Measurements from ENCODE around the gene TMCC2.
"Not testable (repeated sequence)": the region's sequence is repeated elsewhere in the genome, so short reads cannot be mapped to it uniquely, and the experiment has no call there.

The TMCC2 gene

DNA sequence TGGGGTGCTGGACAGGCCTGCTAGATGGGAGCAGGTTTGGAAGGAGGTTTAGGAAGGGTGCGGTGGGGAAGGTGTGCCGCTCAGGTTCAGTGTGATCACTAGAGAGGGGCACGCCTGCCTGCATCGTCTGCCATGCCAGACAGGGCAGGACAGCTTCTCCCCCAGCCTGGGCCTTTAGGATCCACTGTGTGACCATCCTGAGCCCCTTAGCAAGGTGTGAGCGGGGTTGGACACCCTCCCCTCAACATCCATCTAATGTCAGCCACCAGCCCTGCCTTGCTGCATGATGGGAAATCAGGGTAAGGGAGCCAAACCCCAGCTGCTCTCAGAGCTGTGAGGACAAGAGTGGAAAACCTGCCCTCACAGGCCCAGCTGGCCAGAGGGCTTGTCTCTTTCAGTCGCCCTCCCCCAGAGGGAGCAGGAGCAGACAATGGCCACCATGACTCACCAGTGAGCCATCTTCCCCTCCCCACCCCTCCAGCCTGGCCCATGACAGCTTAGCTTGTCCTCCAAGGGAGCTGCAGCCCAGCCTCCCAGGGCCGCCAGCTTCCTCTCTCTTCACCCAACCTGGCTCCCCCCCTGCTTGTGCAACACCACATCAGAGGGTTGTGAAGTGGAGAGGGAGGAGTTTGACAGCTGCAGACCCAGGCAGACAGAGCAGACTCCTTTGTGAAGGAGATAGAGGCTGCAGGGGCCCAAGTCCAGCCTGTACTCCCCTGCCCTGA, 56.8 kb downstream of the TMCC2 start:
- peak; percentile 96 for DNase-seq

DNA sequence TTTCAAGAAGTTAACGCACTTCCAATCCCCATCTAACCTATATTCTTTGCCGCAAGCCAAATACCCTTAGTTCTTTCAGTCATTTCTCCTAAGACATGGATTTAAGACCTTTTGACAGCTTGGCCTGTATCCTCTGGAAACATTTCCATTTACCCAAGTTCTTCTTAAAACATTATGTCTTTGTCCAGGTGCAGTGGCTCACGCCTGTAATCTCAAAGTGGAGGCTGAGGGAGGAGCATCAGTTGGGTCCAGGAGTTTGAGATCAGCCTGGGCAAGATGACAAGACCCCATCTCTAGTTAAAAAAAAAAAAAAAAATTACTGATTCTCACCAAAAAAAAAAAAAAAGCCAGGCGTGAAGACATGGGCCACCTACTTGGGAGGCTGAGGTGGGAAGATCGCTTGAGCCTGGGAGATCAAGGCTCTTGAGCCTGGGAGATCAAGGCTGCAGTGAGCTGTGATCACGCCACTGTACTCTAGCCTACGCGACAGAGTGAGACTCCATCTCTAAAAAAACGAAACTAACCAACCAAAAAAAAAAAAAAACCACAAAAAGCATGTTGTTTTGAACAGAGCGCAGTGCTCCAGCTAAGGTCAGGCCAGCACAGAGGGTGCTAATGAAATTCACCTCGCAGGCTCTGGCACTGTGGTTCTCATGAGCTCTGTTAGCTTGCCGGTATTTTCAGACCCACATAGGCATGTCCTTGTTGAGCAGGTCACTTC, 57.8 kb downstream of the TMCC2 start:
- DNase-seq: peak; percentile 76

DNA sequence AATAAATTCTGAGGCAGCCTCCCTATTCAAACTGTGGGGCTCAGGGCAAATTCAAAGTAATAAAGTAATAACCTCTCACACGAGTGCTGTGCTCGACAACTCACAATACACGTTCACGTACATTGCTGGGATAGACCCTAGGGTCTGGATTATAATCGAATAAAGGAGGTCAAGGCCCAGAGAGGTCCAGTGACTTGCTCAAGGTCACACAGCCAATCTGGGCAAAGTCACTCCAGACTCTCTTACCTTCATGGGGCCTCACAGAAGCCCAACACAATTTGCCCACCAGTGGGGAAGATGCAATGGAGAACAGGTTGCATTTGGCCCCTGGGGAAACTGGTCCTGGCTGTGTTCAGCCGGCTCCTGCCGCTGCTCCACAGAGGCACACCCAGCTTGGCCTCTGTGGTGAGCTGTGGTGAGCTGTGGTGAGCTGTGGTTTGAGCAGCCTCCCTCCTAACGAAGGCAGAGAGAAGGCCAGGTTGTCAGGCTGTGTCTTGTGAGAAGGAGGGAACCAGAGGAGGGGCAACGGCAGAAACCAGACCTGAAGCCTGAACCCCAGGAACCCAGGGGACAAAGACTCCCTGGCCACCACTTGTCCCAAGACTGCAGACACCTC, 58.7 kb downstream of the TMCC2 start:
- DNase-seq: peak; percentile 73

DNA sequence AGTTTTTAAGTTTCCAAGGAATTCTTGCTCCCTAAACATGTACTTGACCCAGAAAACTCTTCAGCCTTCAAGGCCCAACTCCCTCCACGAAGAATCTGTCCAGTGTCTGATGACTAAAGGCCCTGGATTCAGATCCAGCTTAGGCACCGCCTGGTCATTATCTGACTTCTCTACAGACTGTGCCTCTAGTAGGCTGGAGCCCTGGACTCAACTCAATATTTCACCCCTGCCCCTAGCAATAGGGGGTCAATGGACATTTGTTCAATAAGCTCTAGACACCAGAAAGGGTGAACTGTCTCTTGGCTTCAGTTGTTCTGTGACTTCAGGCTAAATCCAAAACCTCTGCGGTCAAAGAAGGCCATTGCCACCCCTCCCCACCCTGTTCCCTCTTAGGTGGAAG, 59.3 kb downstream of the TMCC2 start:
- DNase-seq: no peak

DNA sequence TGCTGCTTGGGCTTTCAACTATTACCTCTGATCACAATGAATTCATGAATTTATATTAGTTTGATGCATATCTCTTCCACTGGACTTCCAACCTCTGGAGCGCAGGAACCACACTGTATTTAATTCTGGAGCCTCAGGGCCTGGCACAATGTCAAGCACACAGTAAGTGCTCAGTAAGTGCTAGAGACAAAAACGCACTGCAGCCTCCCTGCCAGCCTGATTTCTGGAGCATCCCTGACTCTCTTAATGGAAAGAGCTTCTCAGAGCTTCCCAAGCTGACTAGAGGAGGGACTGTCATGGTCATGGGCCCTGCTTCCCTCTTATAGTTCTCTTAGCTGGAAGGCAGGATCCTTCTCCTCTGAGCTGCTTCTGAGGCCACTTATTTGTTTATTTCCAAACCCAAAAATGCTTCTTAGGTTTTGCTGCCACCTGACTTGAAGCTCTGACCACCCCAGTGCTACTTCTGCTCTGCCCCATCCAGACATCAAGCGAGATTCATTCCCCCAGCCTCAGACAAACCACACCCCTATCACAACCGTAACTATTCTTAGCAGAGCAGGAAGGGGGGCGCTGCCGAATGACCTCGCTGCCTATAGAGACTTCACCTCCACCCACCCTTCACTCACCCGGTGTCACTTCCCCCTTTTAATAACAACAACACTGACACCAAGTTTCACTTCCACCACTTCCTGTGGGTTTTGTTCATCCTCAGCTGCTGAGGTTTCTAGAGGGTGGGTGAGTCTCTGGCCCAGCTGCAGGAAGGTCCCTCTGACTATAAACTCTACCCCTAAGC, 60.2 kb downstream of the TMCC2 start:
- DNase-seq: peak; percentile 85

DNA sequence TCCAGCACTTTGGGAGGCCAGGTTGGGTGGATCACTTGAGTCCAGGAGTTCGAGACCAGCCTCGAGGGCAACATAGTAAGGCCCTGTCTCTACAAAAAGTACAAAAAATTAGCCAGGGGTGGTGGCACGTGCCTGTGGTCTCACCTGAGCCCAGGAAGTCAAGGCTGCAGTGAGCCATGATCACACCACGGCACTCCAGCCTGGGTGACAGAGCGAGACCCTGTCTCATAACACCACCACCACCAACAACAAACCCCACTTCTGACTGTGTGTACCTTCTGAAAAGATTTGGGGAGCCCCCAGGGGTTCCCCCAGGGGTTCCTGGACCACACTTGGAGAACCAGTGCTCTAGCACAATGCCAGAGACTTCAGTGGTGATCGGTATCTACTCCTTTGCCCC, 63.9 kb downstream of the TMCC2 start:
- DNase-seq: no peak

DNA sequence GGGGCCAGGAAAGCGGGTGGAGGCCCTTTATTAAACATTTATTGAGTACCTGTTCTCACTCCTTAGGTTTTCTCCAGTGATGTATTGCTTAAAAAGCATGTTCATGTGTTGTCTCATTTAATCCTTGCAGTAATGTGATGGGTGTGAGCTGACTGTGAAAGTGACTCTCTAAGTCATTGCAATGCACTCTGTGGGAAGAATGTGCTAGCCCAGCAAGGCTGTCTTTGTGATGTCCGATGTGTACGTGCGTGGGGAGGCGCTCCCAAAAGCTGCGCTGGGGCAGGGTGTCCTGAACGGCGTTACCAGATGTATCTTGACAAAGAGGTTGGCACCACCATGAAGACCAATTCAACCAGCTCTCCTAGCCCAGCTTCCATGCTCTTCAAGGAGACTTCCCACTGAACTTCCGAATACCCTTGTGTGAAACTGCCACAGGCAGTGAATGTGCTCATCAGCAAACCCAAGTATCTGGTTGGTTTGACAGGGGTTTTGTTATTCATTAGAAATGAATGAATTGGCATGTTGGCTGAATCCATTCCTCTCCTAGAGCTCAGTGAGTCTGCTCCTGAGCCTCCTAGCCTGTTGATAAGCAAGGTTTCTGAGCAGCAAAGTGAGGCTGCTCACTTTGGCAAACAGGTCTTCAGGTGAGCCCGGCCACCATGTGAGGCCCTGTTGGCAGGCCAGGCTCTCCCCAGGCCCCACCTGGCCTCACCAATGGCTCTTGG, 65.8 kb downstream of the TMCC2 start:
- DNase-seq: no peak

DNA sequence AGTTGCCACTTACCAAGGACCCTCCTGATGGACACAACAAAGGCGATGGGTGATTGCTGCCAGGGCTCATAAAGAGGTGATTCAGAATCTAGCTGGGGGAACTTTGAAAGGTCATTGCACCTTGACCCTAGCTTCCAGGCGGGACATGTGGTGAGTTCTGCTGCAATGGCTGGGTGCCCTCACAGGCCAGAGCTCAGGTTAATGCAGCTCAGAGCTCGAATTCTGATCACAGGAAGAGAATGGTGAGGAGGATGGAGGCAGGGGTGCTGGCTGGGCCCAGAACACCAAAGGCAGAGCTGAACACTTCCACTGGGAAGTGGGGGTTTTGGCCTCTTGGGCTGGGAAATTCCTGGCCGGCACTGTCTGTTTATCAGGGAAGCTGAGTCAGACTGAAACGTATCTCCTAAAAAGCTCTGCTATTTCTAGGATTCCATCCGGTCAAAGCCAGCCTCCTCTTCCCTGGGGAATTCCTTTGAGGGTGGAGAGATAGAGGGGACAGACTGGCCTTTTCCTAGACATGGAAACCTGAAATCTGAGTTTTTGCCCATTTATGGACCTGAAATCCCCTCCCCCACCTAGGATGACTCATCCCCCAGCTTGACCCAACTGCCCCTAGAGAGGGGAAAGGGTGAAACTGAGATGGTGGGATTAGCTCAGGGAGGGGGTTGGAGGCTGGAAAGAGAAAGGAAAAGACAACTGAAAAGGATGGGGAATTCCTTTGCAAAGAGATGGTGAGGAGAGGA, 66.6 kb downstream of the TMCC2 start:
- no peak for DNase-seq

DNA sequence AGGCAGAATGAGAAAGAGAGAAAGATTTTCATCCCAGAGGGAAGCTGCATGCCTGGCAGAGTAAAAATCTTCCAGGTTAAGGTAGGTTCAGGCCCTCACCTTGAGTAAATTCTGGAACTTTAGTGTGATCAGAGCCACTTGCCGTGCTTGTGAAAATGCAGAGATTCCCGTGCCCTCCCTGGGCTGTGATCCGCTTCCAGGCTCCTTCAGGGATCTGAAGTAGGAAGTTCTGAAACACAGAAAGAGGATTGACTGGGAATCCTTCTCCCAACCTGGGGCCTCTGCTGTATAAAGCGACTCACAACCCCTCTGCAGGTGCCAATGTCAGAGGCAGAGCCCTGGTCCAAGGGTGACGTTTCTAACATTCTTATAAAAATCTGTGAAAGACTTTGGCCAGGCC, 67.2 kb downstream of the TMCC2 start:
- DNase-seq: no peak

DNA sequence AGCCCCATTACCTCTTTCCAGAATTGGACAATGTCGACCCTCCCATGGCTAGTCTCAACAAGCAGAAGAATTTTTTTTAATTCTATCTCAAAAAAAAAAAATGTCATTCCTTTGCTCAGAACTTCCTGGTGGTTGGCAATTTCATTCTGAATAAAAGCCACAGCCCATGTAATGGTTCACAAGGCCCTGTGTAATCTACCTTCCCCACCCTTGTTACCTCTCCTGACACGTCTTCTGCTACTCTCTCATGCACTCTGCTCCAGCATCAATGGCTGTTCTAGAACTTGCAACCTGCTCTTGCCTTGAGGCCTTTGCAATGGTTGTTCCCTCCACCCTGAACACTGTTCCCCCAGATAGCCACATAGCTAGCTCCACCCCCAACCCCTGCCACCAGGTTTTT, 68.4 kb downstream of the TMCC2 start:
- no peak for DNase-seq

DNA sequence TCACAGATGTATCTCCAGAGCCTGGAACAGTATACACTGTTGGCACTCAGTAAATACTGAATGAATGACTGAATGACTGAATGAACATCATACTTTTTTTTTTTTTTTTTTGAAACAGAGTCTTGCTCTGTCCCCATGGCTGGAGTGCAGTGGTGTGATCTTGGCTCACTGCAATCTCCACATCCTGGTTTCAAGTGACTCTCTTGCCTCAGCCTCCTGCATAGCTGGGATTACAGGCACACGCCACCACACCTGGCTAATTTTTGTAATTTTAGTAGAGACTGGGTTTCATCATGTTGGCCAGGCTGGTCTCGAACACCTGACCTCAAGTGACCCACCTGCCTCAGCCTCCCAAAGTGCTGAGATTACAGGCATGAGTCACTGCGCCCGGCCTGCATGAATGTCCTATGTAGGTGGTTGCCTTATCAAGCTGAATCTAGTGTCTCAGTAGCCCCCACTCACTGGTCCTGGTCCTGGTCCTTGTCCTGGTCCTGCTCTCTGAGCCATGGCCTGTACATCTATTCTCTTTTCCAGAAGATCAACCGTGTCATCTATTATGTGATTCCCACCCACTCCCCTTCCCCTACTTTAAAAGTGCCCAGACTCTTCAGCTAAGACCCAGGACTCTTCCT, 69.9 kb downstream of the TMCC2 start:
- DNase-seq: not testable (repeated sequence)

DNA sequence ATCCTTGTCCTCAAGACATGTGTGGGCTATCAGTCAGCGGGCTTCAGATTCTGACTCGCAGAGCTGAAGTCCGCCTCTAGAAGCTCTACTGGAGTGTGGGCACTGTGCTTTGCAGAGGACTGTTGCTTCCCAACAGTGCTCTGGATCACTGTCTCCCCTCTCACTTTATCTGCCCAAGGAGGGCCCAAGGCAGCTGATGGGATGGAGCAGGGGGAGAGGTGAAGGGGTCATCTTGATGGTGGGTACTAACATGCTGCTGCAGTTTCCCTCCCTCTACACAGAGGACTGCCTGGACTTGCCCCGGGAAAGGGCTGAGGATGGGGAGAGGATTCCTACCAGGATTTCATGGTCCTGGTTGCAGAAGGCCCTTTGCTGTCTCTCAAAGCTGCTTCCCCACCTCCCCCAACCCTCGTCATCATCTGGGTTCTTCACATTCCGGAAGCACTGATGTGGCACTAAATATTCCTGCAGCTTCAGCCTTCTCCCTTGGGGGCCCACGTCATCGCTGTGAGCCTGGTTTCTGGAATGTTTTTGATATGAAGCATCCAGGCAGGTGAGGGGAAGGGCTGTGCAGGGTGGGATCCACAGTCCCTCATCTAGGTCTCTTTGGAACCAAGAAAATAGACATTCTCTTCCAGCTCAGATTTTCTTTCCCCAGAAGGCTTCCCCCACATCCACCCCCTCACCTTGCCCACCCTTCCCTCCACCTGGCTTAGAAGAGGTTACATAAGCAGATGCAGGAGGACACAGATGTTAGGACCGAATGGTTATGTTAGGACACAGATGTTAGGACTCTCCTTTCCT, 70.6 kb downstream of the TMCC2 start:
- no peak for DNase-seq

DNA sequence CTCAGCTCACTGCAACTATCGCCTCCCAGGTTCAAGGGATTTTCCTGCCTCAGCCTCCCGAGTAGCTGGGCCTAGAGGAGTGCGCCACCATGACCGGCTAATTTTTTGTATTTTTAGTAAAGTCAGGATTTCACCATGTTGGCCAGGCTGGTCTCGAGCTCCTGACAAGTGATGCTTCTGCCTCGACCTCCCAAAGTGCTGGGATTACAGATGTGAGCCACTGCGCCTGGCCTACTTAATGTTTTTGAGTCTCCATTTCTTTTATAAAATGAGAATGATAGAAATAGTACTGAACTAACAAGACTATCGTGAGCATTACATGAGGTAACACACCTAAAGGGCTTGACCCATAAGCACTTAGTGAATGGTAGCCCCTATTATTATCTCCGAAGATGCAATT, 72.4 kb downstream of the TMCC2 start:
- DNase-seq: no peak

DNA sequence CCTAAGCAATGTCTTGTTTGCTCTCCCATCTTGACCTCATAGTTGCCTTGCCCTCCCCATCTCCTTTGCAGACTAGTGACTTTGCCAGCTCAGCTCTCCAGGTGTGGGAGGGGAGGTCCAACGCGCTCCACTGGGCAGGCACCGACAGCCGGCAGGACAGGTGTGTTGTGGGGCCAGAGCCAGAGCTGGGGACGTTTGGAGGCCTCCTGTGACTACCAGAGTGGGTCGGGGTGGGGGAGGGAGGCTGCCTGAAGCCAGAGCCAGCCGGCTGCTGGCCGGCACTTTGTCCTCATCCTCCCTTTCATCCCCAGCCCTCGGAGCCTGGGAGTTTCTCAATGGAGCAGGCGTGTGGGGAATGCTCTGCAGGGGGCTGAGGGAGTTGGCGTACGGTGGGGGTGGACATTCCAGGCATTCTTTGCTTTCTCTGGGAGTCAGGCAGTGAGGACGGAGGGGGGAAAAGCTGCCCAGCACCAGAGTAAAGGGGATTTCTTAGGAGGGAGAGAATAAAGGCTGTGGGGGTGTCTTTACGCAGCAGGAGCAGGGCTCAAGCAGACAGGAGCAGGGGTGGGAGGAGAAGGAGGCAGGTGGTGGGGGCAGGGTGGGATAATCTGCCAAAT, 73.6 kb downstream of the TMCC2 start:
- no peak for DNase-seq

DNA sequence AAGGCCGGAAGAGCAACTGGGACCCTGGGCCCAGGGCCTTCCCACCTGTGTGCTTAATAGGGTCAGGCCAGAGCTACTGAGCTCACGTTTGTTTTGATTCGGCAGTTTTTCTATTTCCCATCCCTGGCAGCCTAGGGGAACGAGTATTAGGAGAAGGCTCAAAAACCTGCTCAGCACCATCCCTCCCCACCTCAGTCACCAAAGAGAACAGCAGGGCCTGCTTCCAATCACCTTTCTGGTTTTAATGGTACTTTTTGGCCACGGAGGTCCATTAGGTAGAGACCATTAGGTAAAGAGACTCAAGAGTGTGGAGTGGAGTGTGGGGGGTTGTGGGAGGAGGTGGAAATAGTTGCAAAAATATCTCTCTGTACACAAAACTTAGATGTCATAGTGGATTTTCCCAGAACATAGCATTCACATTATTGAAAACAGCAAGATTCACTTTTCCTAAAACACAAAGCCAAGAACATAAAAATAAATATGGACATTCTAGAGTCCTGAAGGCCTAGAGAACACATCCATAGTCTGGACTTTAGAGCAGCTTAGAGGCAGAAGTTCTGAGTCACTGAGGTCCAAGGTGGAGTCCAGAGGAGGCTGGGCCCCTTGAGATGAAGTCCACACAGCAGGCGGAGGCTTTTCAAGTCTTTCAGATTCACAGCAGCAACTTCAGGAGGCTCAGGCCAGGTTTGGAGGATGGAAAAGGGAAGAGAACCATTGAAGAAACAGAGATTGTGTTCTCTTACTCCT, 74.3 kb downstream of the TMCC2 start:
- no peak for DNase-seq

DNA sequence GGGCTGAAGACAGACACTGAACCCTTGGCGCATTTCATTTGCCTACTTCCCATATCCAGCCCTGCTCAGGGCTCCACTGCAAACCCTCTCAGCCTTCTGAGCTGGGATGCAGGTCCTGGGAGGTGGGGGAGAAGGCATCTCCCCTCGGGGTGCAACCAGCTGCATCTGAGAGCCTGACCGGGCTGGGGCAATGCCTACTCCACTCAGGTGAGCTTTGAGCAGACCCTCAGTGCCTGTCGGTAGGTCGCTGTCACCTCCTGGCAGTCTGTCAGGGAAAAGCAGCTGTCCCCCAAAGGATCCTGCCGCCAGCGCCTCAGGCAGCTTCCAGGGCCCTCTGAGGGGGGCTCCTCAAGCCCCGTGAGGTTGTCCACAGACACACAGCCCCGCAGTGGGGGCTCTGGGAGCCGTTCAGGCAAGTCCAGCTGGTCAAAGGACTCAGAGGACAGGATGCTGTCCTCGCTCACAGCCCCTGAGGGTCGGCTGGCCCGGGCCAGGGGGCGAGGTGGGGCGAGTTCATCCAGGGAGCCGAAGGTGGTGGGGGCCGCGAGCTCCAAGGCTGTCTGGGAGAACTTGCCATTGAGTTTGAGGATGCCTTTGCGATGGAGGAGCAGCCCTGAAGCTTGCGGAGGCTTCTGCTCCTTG, 75.6 kb downstream of the TMCC2 start:
- DNase-seq: no peak

DNA sequence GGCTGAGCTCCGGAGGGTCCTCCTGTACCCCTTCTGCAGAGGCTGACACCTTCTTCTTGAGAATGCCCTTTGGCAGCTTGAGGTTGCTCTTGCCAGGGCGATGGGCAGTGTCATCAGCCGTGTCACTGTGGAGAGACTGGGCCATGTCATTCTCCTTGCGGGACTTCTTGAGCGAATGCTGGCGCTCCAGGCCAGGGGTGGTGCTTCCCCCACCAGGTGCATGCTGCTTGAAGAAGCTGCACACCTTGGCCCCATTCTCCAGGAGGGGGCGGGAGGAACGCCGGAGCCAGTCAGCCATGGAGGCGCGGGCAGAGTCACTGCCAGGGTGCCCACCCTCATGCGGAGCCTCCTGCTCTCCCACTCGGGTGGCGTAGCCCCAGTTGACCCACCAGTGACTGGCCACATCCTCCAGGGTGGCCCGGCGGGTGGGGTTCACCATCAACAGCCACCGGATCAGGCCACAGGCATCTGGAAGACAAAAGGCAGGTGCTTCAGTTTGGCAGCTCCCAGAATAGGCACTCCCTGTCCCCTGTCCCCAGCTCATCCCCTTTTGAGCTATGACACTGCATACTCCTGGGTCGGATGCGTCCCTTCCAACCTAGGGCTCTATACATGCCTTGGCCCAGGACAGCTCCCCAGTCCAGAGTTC, 76.4 kb downstream of the TMCC2 start:
- DNase-seq: no peak

DNA sequence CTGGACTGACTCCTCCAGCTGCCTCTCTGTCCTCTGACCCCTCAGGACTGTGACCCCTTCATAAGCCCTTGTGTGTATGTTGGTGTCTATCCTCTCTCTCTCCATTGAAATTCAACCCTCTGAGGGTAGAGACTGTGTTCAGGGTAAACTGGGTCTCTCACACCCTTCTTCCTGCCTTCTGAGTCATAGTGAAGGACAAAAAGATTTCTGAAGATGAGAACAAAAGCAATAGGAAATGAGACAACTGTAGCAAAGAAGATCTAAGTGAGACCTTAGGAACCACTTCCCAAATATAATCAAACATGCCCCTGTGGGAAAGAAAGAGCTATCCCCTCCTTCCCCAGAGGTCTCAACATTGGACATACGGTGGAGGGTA, 76.9 kb downstream of the TMCC2 start:
- no peak for DNase-seq

Measured in CD4-positive, alpha-beta T cell treated with Interleukin-6 for 4 hours (primary cell).